Astrocyte (in vitro differentiated cells and primary cell): ENCODE results near the gene NPL. TPM values are rescaled to one million over a fixed set of nuclear protein-coding genes. Genes with fewer than 3 reads are reported as not detected.

ENCODE experiments used
- DNase-seq: peaks from one replicate; pipeline ENCODE4 v3.0.0-alpha.2; 2010; ENCODE audit warnings: low read depth
- FAIRE-seq: peaks from 2 replicates; lab custom pipeline; 2011; peaks lifted over from hg19 to GRCh38; lab: Jason Lieb, UNC
- H2AFZ ChIP-seq: 2 replicates; pipeline ENCODE4 v1.6.0; 2012; ENCODE audit warnings: low read depth, low read length, inconsistent platforms
- H3K27ac ChIP-seq: 2 replicates; pipeline ENCODE4 v1.5.1; 2011; ENCODE audit warnings: low read depth, low read length, inconsistent platforms
- H3K27me3 ChIP-seq: 2 replicates; pipeline ENCODE4 v1.6.0; 2011; ENCODE audit warnings: low read length, inconsistent platforms; ENCODE audit not compliant: insufficient read depth
- H3K36me3 ChIP-seq: 2 replicates; pipeline ENCODE4 v1.5.1; 2011; ENCODE audit warnings: low read length, inconsistent platforms; ENCODE audit not compliant: insufficient read depth
- H3K4me1 ChIP-seq: 2 replicates; pipeline ENCODE4 v1.5.1; 2011; ENCODE audit warnings: low read length, inconsistent platforms; ENCODE audit not compliant: insufficient read depth
- H3K4me2 ChIP-seq: 2 replicates; pipeline ENCODE4 v1.6.0; 2012; ENCODE audit warnings: low read length, inconsistent platforms
- H3K4me3 ChIP-seq: 2 replicates; pipeline ENCODE4 v1.5.1; 2011; ENCODE audit warnings: low read depth, mild to moderate bottlenecking, low read length, inconsistent platforms; ENCODE audit not compliant: insufficient read depth
- H3K79me2 ChIP-seq: 2 replicates; pipeline ENCODE4 v1.6.0; 2012; ENCODE audit warnings: mild to moderate bottlenecking, low read length, inconsistent platforms; ENCODE audit not compliant: insufficient read depth
- H3K9ac ChIP-seq: 2 replicates; pipeline ENCODE4 v1.6.0; 2012; ENCODE audit warnings: mild to moderate bottlenecking, low read length, inconsistent platforms
- H3K9me3 ChIP-seq: 2 replicates; pipeline ENCODE4 v1.5.1; 2012; ENCODE audit warnings: low read depth, mild to moderate bottlenecking, low read length, inconsistent platforms; ENCODE audit not compliant: insufficient read depth
- H4K20me1 ChIP-seq: 2 replicates; pipeline ENCODE4 v1.6.0; 2012; ENCODE audit warnings: low read length, inconsistent platforms; ENCODE audit not compliant: insufficient read depth
- H3K27ac Mint-ChIP-seq: one replicate; pipeline ENCODE4 v1.8.0; 2021; ENCODE audit warnings: mild to moderate bottlenecking, mixed read lengths; ENCODE audit not compliant: unreplicated experiment
- H3K27me3 Mint-ChIP-seq: one replicate; pipeline ENCODE4 v1.8.0; 2021; ENCODE audit warnings: low read depth, mixed read lengths; ENCODE audit not compliant: unreplicated experiment
- H3K36me3 Mint-ChIP-seq: one replicate; pipeline ENCODE4 v1.8.0; 2021; ENCODE audit warnings: low read depth, mixed read lengths; ENCODE audit not compliant: unreplicated experiment
- H3K4me1 Mint-ChIP-seq: one replicate; pipeline ENCODE4 v1.8.0; 2021; ENCODE audit warnings: low read depth, mixed read lengths; ENCODE audit not compliant: unreplicated experiment
- H3K4me3 Mint-ChIP-seq: one replicate; pipeline ENCODE4 v1.8.0; 2021; ENCODE audit warnings: mild to moderate bottlenecking, moderate library complexity, mixed read lengths; ENCODE audit not compliant: unreplicated experiment
- H3K9me3 Mint-ChIP-seq: one replicate; pipeline ENCODE4 v1.8.0; 2021; ENCODE audit warnings: mild to moderate bottlenecking, mixed read lengths; ENCODE audit not compliant: unreplicated experiment
- CTCF ChIP-seq: IDR thresholded peaks from 2 replicates; pipeline ENCODE4 v1.5.1; 2011; ENCODE audit warnings: low read depth, mild to moderate bottlenecking, inconsistent platforms, low read length, moderate library complexity; ENCODE audit not compliant: insufficient read depth
- EZH2 ChIP-seq: IDR thresholded peaks from 2 replicates; pipeline ENCODE4 v1.6.1; 2012; ENCODE audit warnings: mild to moderate bottlenecking, low read length, inconsistent platforms; ENCODE audit not compliant: insufficient read depth
- total RNA-seq: library from RNA; stranded (reverse); gene quantifications from 2 replicates; pipeline ENCODE4 v1.2.1, GENCODE V29; 2021

Gene NPL
- total RNA-seq, 1 donor from 2014 or later = 3.3 TPM

DNA sequence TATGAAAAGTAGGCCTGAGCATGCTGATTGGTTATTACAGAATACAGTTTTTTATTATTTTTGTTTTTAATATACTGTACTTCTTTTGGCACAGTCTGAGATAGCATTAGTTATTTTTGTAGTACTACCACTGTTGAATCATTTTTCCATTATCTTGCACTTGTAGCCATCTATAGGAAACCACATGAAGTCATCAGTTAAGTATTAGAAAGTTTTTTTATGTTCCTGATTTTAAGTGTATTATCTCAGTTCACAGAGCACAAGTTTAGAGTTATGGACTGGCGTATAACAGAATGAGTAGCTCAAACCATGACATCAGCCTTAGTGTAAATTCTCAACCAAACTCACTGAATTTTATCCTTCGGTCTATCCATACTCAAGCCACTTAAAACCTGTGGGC, 72.4 kb downstream of the NPL start:
- no peak overlapping the region for H3K4me3 Mint-ChIP-seq
- Histone ChIP-seq H3K9ac (peak overlapping the region; percentile 9), H3K4me2 (no peak overlapping the region), H3K4me3 (no peak overlapping the region), H3K79me2 (peaks cover 67% of the 10 kb centered on the region), H3K27ac (peak overlapping the region; percentile 59), H3K27me3 (no peaks in the 10 kb centered on the region), H2AFZ (no peak overlapping the region), H4K20me1 (peaks cover 74% of the 10 kb centered on the region), H3K36me3 (peaks cover 89% of the 10 kb centered on the region), H3K4me1 (peaks cover 8% of the 10 kb centered on the region), H3K9me3 (no peaks in the 10 kb centered on the region)
- H3K36me3 Mint-ChIP-seq = peaks cover 32% of the 10 kb centered on the region
- TF ChIP-seq CTCF (no peak), EZH2 (no peak)
- peak overlapping the region; percentile 67 for H3K27ac Mint-ChIP-seq
- no peaks in the 10 kb centered on the region for H3K27me3 Mint-ChIP-seq
- H3K9me3 Mint-ChIP-seq = no peaks in the 10 kb centered on the region
- DNase-seq = peak; percentile 67
- H3K4me1 Mint-ChIP-seq = peaks cover 14% of the 10 kb centered on the region
- no peak for FAIRE-seq

- Histone ChIP-seq H3K4me2 (no peak overlapping the region), H4K20me1 (peaks cover 65% of the 10 kb centered on the region), H3K36me3 (peaks cover 86% of the 10 kb centered on the region), H3K27ac (peak overlapping the region; percentile 59), H3K4me1 (peaks cover 8% of the 10 kb centered on the region), H2AFZ (no peak overlapping the region), H3K9ac (peak overlapping the region; percentile 9), H3K9me3 (no peaks in the 10 kb centered on the region), H3K79me2 (peaks cover 59% of the 10 kb centered on the region), H3K4me3 (no peak overlapping the region), H3K27me3 (no peaks in the 10 kb centered on the region)
- Mint-ChIP-seq H3K27ac (no peak overlapping the region), H3K4me3 (no peak overlapping the region), H3K27me3 (no peaks in the 10 kb centered on the region), H3K36me3 (peaks cover 33% of the 10 kb centered on the region), H3K9me3 (no peaks in the 10 kb centered on the region), H3K4me1 (peaks cover 14% of the 10 kb centered on the region)
- DNase-seq = no peak
- FAIRE-seq = no peak
- TF ChIP-seq EZH2 (no peak), CTCF (no peak)
Measured at GRCh38 chr1:182862827-182863226, 73.3 kb downstream of the NPL start.

DNA sequence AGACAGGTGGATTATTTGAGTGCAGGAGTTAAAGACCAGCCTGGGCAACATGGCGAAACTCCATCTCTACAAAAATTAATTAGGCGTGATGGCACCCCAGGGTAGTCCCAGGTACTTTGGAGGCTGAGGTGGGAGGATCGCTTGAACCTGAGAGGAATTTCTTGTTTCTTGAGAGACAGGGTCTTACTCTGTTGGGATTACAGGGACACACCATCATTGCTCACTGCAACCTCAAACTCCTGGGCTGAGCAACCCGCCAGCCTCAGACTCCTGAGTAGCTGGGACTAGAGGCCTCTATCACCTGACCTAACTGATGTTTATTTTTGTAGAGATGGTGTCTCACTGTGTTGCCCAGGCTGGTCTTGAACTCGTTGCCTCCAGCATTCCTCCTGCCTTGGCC, 74.4 kb downstream of the NPL start:
- H3K4me1 Mint-ChIP-seq = peaks cover 14% of the 10 kb centered on the region
- H3K36me3 Mint-ChIP-seq = peaks cover 24% of the 10 kb centered on the region
- peaks cover 50% of the 10 kb centered on the region for H3K79me2 ChIP-seq
- no peaks in the 10 kb centered on the region for H3K9me3 ChIP-seq
- DNase-seq (no peak), FAIRE-seq (no peak)
- no peaks in the 10 kb centered on the region for H3K27me3 Mint-ChIP-seq
- no peak for TF ChIP-seq EZH2
- no peak for TF ChIP-seq CTCF
- H3K27ac Mint-ChIP-seq = peak overlapping the region; percentile 34
- peaks cover 8% of the 10 kb centered on the region for H3K4me1 ChIP-seq
- H3K36me3 ChIP-seq = peaks cover 86% of the 10 kb centered on the region
- H3K4me3 ChIP-seq = no peak overlapping the region
- no peak overlapping the region for H3K9ac ChIP-seq
- no peaks in the 10 kb centered on the region for H3K9me3 Mint-ChIP-seq
- no peak overlapping the region for H3K27ac ChIP-seq
- peaks cover 55% of the 10 kb centered on the region for H4K20me1 ChIP-seq
- H3K27me3 ChIP-seq = no peaks in the 10 kb centered on the region
- H2AFZ ChIP-seq = no peak overlapping the region
- no peak overlapping the region for H3K4me3 Mint-ChIP-seq
- H3K4me2 ChIP-seq = no peak overlapping the region
